ENCODE measurements around the gene ST8SIA6. TPM values are rescaled to one million over a fixed set of nuclear protein-coding genes. Genes with fewer than 3 reads are reported as not detected.

The ST8SIA6 gene
- total and polyA plus RNA-seq, 8 donors, result 3.3 to 13.3 (median 8.8) TPM

DNA sequence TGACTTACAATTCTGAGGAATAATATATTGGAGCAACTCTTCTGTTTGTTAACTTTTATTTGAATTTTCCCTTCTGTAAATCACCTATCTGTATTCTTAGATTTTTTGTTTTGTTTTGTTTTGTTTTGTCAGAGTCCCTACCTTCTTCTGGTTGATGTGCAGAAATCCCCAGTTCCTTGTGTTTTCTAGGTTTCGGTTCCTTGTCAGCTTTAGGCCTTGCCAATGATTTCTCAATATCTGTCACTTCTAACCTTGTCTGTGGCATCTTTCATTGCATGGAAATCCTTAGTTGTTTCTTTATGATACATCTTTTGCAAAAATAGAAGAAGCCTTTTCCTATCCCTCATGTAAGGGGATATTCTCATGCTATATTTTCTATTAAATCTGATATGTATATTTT, 21.7 kb upstream of the ST8SIA6 start:
- TF ChIP-seq CTCF (IDR thresholded peaks at IDR 0.05), result no peak
- H3K4me1 ChIP-seq, result no peaks in the 10 kb centered on the region
- no peaks in the 10 kb centered on the region for H3K36me3 ChIP-seq
- intact Hi-C loops (cut with DNase I), result no loop called here
- H3K27ac ChIP-seq, result no peak overlapping the region
- H3K4me3 ChIP-seq, result no peak overlapping the region
- H3K27me3 ChIP-seq, result no peaks in the 10 kb centered on the region
- ATAC-seq (no peak), DNase-seq (no peak)
- H3K9me3 ChIP-seq, result no peaks in the 10 kb centered on the region

DNA sequence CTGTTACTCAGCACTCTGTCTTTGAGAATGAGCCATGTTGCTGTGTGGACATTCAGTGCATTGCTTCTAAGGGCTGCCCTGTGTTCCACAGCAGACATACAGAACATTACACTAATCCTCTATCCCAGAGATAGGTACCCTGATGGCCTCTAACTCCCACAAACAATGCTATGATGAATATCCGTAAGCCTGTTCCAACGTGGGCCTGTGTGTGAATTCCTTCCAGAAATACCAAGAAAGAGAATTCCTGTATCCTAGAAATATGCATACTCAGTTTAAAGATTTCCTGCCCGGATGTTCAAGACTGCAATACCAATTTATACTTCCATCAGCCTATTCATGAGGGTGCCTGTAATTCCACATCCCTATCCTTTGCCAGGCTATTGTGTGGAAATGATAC, 21.3 kb upstream of the ST8SIA6 start:
- ATAC-seq (no peak), DNase-seq (no peak)
- H3K27ac ChIP-seq, result no peak overlapping the region
- no peaks in the 10 kb centered on the region for H3K4me1 ChIP-seq
- TF ChIP-seq CTCF (IDR thresholded peaks at IDR 0.05), result no peak
- no peak overlapping the region for H3K4me3 ChIP-seq
- H3K27me3 ChIP-seq, result no peaks in the 10 kb centered on the region
- H3K9me3 ChIP-seq, result no peaks in the 10 kb centered on the region
- H3K36me3 ChIP-seq, result no peaks in the 10 kb centered on the region
- intact Hi-C loops (cut with DNase I), result no loop called here

DNA sequence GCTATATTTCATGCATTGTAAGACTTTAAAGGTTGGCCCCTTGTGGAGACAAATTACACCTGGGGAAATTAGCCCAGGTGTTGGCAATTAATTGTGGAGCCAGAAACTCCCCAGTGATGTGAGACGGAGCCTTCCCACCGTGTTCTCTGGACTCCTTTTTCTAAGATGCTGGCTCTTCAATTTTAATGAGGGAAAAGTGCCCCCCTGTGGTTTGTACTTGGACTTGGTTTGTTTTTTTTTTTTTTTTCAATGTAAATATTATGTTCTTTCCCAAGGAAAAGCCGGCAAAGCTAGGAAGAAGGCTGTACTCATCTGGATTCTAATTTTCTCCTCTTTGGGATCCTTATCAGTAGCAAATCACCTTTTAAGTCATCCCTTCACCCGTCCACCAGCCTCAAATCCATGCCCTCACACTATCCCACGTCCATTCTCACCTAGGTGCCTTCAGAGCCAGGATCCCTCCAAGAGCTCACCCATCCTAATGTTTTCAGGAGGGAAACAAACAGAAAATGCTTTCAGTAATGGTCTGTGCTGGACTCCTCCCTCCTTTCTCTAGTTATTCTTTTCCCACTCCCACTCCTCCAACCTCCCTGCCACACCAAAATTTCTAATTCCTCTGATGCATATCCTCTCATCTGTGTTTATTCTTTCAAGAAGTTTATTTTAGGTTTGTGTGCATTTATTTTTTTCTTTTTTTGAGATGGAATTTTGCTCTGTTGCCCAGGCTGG, 20.4 kb upstream of the ST8SIA6 start:
- Histone ChIP-seq H3K4me3 (no peak overlapping the region), H3K36me3 (no peaks in the 10 kb centered on the region), H3K27ac (no peak overlapping the region), H3K4me1 (no peaks in the 10 kb centered on the region), H3K27me3 (no peaks in the 10 kb centered on the region), H3K9me3 (no peaks in the 10 kb centered on the region)
- no peak for TF ChIP-seq CTCF (IDR thresholded peaks at IDR 0.05)
- no peak for ATAC-seq
- DNase-seq, result peak in 1 of 4 donors; percentile 16
- intact Hi-C loops (cut with DNase I), result no loop called here

GRCh38 chr10:17473228-17473950, 19.0 kb upstream of the ST8SIA6 start:
- no peak for TF ChIP-seq CTCF (IDR thresholded peaks at IDR 0.05)
- Histone ChIP-seq H3K4me3 (no peak overlapping the region), H3K27ac (no peak overlapping the region), H3K27me3 (no peaks in the 10 kb centered on the region), H3K4me1 (no peaks in the 10 kb centered on the region), H3K9me3 (no peaks in the 10 kb centered on the region), H3K36me3 (no peaks in the 10 kb centered on the region)
- intact Hi-C loops (cut with DNase I), result no loop called here
- ATAC-seq (no peak), DNase-seq (no peak)

GRCh38 chr10:17472481-17473227, 18.3 kb upstream of the ST8SIA6 start:
- intact Hi-C loops (cut with DNase I), result no loop called here
- ATAC-seq, result no peak
- no peak overlapping the region for H3K4me3 ChIP-seq
- DNase-seq, result no peak
- no peak for TF ChIP-seq CTCF (IDR thresholded peaks at IDR 0.05)
- no peaks in the 10 kb centered on the region for H3K27me3 ChIP-seq
- H3K9me3 ChIP-seq, result no peaks in the 10 kb centered on the region
- no peaks in the 10 kb centered on the region for H3K4me1 ChIP-seq
- no peak overlapping the region for H3K27ac ChIP-seq
- H3K36me3 ChIP-seq, result no peaks in the 10 kb centered on the region

All from left lung (tissue), 10 donors.